ENCODE measurements around the gene KIAA1671. TPM values are rescaled to one million over a fixed set of nuclear protein-coding genes. Genes with fewer than 3 reads are reported as not detected.

The KIAA1671 gene
- total and polyA plus RNA-seq, 2 of the 4 experiments (the other 2 are of a cell fraction): 0.02 TPM; not detected in 1

DNA sequence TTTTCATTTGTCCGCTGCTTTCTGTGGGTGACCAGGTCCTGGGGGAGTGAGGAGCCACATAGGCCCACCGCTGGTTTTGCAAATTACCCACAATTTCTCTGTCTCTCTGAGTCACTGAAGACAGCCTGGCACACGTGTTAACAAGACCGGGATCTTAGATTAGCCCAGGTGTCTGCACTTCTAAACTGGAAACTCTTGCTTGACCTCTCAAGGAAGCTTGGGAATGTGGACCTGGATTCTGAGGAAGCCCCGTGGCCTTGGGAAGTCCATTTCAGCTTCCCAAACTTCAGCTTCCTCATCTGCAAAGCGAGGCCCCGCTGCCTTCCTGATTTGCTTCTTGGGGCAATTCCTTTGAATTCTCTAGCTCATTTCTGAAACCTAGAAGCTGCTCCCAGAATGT is 119.9 kb downstream of the KIAA1671 start:
- WGBS, 2 experiments (ENCODE audit: extremely low coverage in 2 of 2, insufficient read length in 1 of 2): no CpG with 5 or more reads among the region's 7 CpGs
- Histone ChIP-seq H2BK15ac (ENCODE audit: low read depth, low read length) (no peak overlapping the region), H3K14ac (replicated peaks; ENCODE audit: low read depth, low read length) (no peak overlapping the region), H4K20me1 (ENCODE audit: insufficient read depth, low read length) (no peaks in the 10 kb centered on the region), H2AK9ac (replicated peaks; ENCODE audit: low read depth, low read length, poor library complexity) (no peak overlapping the region), H4K8ac (ENCODE audit: low read depth in 2 of 2, low read length in 2 of 2) (no peak overlapping the region), H3K36me3 (ENCODE audit: control insufficient read depth, insufficient read depth, low read length) (no peaks in the 10 kb centered on the region), H3K4ac (ENCODE audit: low read depth, low read length) (no peak overlapping the region), H3K4me2 (ENCODE audit: low read depth, low read length) (no peak overlapping the region), H3K18ac (ENCODE audit: low read depth, low read length) (no peak overlapping the region), H3K27ac (ENCODE audit: insufficient read depth, low read length) (no peak overlapping the region), H2AK5ac (ENCODE audit: low read depth, low read length) (no peak overlapping the region), H3K9me1 (ENCODE audit: insufficient read depth, low read length) (no peaks in the 10 kb centered on the region), H3K56ac (ENCODE audit: extremely low read depth, insufficient read depth, low read length) (no peak overlapping the region), H4K91ac (ENCODE audit: insufficient read depth, low read depth, low read length) (no peak overlapping the region), H2BK5ac (ENCODE audit: low read depth, low read length, poor library complexity, severe bottlenecking) (no peak overlapping the region), H4K5ac (ENCODE audit: low read depth, low read length) (no peak overlapping the region), H3K4me3 (ENCODE audit: insufficient read depth, low read depth, low read length) (no peak overlapping the region), H3K9me3 (ENCODE audit: control insufficient read depth, insufficient read depth, low read length) (no peaks in the 10 kb centered on the region), H3K23ac (ENCODE audit: low read depth, low read length) (no peak overlapping the region), H3K79me1 (ENCODE audit: low read depth in 1 of 2, low read length in 2 of 2) (no peaks in the 10 kb centered on the region), H2BK20ac (ENCODE audit: low read depth, low read length) (no peak overlapping the region), H2BK120ac (ENCODE audit: low read depth, low read length) (no peak overlapping the region), H3K4me1 (ENCODE audit: control insufficient read depth, insufficient read depth, low read length) (no peaks in the 10 kb centered on the region), H3K27me3 (ENCODE audit: control insufficient read depth, insufficient read depth, low read length) (peaks cover 14% of the 10 kb centered on the region), H3K9ac (ENCODE audit: low read depth, low read length) (no peak overlapping the region), H2AFZ (replicated peaks; ENCODE audit: low read length, poor library complexity) (no peak overlapping the region)
- in situ Hi-C loops (cut with MboI; ENCODE audit: low sequenced_read_pairs) (no loop called here), intact Hi-C loops (cut with micrococcal nuclease) (no loop called here), dilution Hi-C loops (cut with HindIII; ENCODE audit: low sequenced_read_pairs, unreplicated experiment) (no loop called here)
- BruUV-seq (replicated peaks): no TSS peak
- ChIA-PET CTCF (no interaction called here), POLR2A (ENCODE audit: unreplicated experiment) (no interaction called here)
- ATAC-seq (ENCODE audit: low read depth) (no peak), DNase-seq (no peak)
- TF ChIP-seq CHD1 (IDR thresholded peaks at IDR 0.05; ENCODE audit: low read depth, low read length) (no peak), MAZ (IDR thresholded peaks at IDR 0.05; ENCODE audit: borderline replicate concordance, low read depth, low read length) (no peak)
